Smooth muscle cell (in vitro differentiated cells): ENCODE data around the gene HSD17B4. TPM values are rescaled to one million over a fixed set of nuclear protein-coding genes. Genes with fewer than 3 reads are reported as not detected.
"Not testable (repeated sequence)": the region's sequence is repeated elsewhere in the genome, so short reads cannot be mapped to it uniquely, and the experiment has no call there.

ENCODE experiments used
- DNase-seq: peaks from one replicate; lab custom pipeline; 2025; ENCODE audit not compliant: unreplicated experiment; lab: John Stamatoyannopoulos, UW
- H2AFZ ChIP-seq: fragments of 200-600 bp; sonication (generic); 2 replicates; pipeline ENCODE4 v1.6.0; 2016; ENCODE audit warnings: antibody characterized with exemption, low read depth, mild to moderate bottlenecking
- H3F3A ChIP-seq: fragments of 200-600 bp; sonication (generic); 2 replicates; pipeline ENCODE4 v1.6.0; 2017; ENCODE audit warnings: antibody characterized with exemption, low read depth
- H3K27ac ChIP-seq: fragments of 200-600 bp; sonication (generic); 2 replicates; pipeline ENCODE4 v1.5.1; 2016; ENCODE audit warnings: low read depth, mild to moderate bottlenecking
- H3K27me3 ChIP-seq: fragments of 200-600 bp; sonication (generic); 2 replicates; pipeline ENCODE4 v1.6.1; 2016; ENCODE audit warnings: low read depth, mild to moderate bottlenecking
- H3K36me3 ChIP-seq: fragments of 200-600 bp; sonication (generic); 2 replicates; pipeline ENCODE4 v1.5.1; 2016; ENCODE audit warnings: low read depth
- H3K4me1 ChIP-seq: fragments of 200-600 bp; sonication (generic); 2 replicates; pipeline ENCODE4 v1.5.1; 2016; ENCODE audit warnings: low read depth
- H3K4me2 ChIP-seq: fragments of 200-600 bp; sonication (generic); 2 replicates; pipeline ENCODE4 v1.6.0; 2016; ENCODE audit warnings: mild to moderate bottlenecking
- H3K4me3 ChIP-seq: fragments of 200-600 bp; sonication (generic); 2 replicates; pipeline ENCODE4 v1.5.1; 2016; ENCODE audit warnings: mild to moderate bottlenecking
- H3K79me2 ChIP-seq: fragments of 200-600 bp; sonication (generic); 2 replicates; pipeline ENCODE4 v1.6.0; 2016; ENCODE audit warnings: low read depth, mild to moderate bottlenecking
- H3K9ac ChIP-seq: fragments of 200-600 bp; sonication (generic); 2 replicates; pipeline ENCODE4 v1.6.0; 2016; ENCODE audit warnings: low read depth
- H3K9me3 ChIP-seq: fragments of 200-600 bp; sonication (generic); replicated peaks from 2 replicates; pipeline ENCODE4 v1.5.1; 2016; ENCODE audit warnings: low read depth
- H4K20me1 ChIP-seq: fragments of 200-600 bp; sonication (generic); 2 replicates; pipeline ENCODE4 v1.6.0; 2016; ENCODE audit warnings: low read depth
- CTCF ChIP-seq: fragments of 200-600 bp; sonication (generic); IDR thresholded peaks from 2 replicates; pipeline ENCODE4 v1.5.1; 2017; ENCODE audit warnings: borderline replicate concordance, mild to moderate bottlenecking, antibody characterized with exemption; ENCODE audit not compliant: insufficient read depth, poor library complexity, severe bottlenecking
- WGBS: methylation state at CpG from one replicate; pipeline ENCODE4 v1.1.7; 2016; ENCODE audit warnings: low lambda C conversion rate; 5-methylcytosine and 5-hydroxymethylcytosine counted together
- polyA plus RNA-seq: library from polyadenylated mRNA; unstranded; fragments of >200 nt; fragmentation: Nextera tagmentation; extraction: Ambion mirVana; gene quantifications from 2 replicates; pipeline ENCODE4 v1.2.1, GENCODE V29; 2016
- total RNA-seq: library from RNA; depleted of rRNA; stranded (reverse); fragments of >200 nt; gene quantifications from 2 replicates; pipeline ENCODE4 v1.2.3, GENCODE V29; 2014

HSD17B4 gene
- total and polyA plus RNA-seq, 2 experiments from 2014 or later: 64.5 to 116 TPM

GRCh38 chr5:119445544-119445943, 6.8 kb upstream of the HSD17B4 start:
- no peak overlapping the region for H3K4me3 ChIP-seq
- no peaks in the 10 kb centered on the region for H3K4me1 ChIP-seq
- no peaks in the 10 kb centered on the region for H4K20me1 ChIP-seq
- H3F3A ChIP-seq: no peaks in the 10 kb centered on the region
- H2AFZ ChIP-seq: no peak overlapping the region
- no peaks in the 10 kb centered on the region for H3K36me3 ChIP-seq
- no peak overlapping the region for H3K27ac ChIP-seq
- no peak overlapping the region for H3K4me2 ChIP-seq
- no peak for TF ChIP-seq CTCF
- H3K9ac ChIP-seq: no peak overlapping the region
- no peaks in the 10 kb centered on the region for H3K9me3 ChIP-seq
- DNase-seq: no peak
- no peaks in the 10 kb centered on the region for H3K27me3 ChIP-seq
- 78% methylated on average over 13 of the region's 13 CpGs for WGBS
- H3K79me2 ChIP-seq: no peaks in the 10 kb centered on the region

- Histone ChIP-seq H2AFZ (no peak overlapping the region), H3K79me2 (peaks cover 18% of the 10 kb centered on the region)
- TF ChIP-seq CTCF: no peak
Observed at GRCh38 chr5:119449882-119450281, 2.4 kb upstream of the HSD17B4 start.

GRCh38 chr5:119450627-119451026, 1.7 kb upstream of the HSD17B4 start:
- H3K4me3 ChIP-seq, H3K9ac ChIP-seq, H3K36me3 ChIP-seq, H2AFZ ChIP-seq, H3K9me3 ChIP-seq, H4K20me1 ChIP-seq, H3K4me2 ChIP-seq, H3F3A ChIP-seq, DNase-seq, H3K27me3 ChIP-seq, H3K27ac ChIP-seq, H3K4me1 ChIP-seq: not testable (repeated sequence)
- 86% methylated on average over 4 of the region's 4 CpGs for WGBS
- H3K79me2 ChIP-seq: peaks cover 18% of the 10 kb centered on the region

More at GRCh38 chr5:119449882-119450281, 2.4 kb upstream of the HSD17B4 start:
- Histone ChIP-seq H3K36me3 (no peaks in the 10 kb centered on the region), H3K27ac (no peak overlapping the region), H3K27me3 (no peaks in the 10 kb centered on the region), H3K9ac (no peak overlapping the region), H4K20me1 (no peaks in the 10 kb centered on the region), H3K9me3 (no peaks in the 10 kb centered on the region), H3K4me1 (peaks cover 7% of the 10 kb centered on the region), H3F3A (no peaks in the 10 kb centered on the region), H3K4me2 (no peak overlapping the region), H3K4me3 (no peak overlapping the region)
- no peak for DNase-seq
- WGBS: 91% methylated on average over 3 of the region's 3 CpGs

GRCh38 chr5:119451561-119451960, 736 bp upstream of the HSD17B4 start:
- Histone ChIP-seq H3K4me2 (no peak overlapping the region), H3K27me3 (no peaks in the 10 kb centered on the region), H2AFZ (no peak overlapping the region), H3K4me1 (peaks cover 7% of the 10 kb centered on the region), H4K20me1 (no peaks in the 10 kb centered on the region), H3K36me3 (no peaks in the 10 kb centered on the region), H3K79me2 (peaks cover 18% of the 10 kb centered on the region), H3K9me3 (no peaks in the 10 kb centered on the region), H3K27ac (no peak overlapping the region), H3K4me3 (no peak overlapping the region), H3F3A (no peaks in the 10 kb centered on the region), H3K9ac (no peak overlapping the region)
- DNase-seq: no peak
- WGBS: 82% methylated on average over 4 of the region's 4 CpGs
- no peak for TF ChIP-seq CTCF
